Pancreas (tissue), 10 donors: Measurements from ENCODE around the gene ADGRB2. TPM values are rescaled to one million over a fixed set of nuclear protein-coding genes. Genes with fewer than 3 reads are reported as not detected.
A peak's percentile ranks its signal among the peaks of the same experiment; 100 is the strongest.

Experiments used
- ATAC-seq, 4 donors: fragments of 200-7000 bp; cut with Tn5 transposase; one replicate each; pipeline versions ENCODE4 v1.8.0 to v1.9.1; 2020; ENCODE audit warnings: mild to moderate bottlenecking in 4 of 4, moderate library complexity in 4 of 4
- DNase-seq, 6 donors: peaks; one replicate each; pipeline ENCODE4 v3.0.0-alpha.2; 2020
- FAIRE-seq: peaks from 2 replicates; lab custom pipeline; 2012; peaks lifted over from hg19 to GRCh38; lab: Jason Lieb, UNC
- H3K27ac ChIP-seq, 4 donors: fragments of 200-600 bp; sonication (generic); 1 replicate in 3 of 4; 2 replicates in 1 of 4; pipeline versions ENCODE4 v1.5.0 to v1.8.0; 2020
- H3K27me3 ChIP-seq, 4 donors: fragments of 200-600 bp; one replicate each; pipeline ENCODE4 v1.8.0; 2021
- H3K36me3 ChIP-seq, 3 donors: fragments of 200-600 bp; sonication (generic) in 1 of 3; one replicate each; pipeline versions ENCODE4 v1.5.0 to v1.8.0; 2020 to 2021
- H3K4me1 ChIP-seq, 3 donors: fragments of 200-600 bp; one replicate each; pipeline ENCODE4 v1.8.0; 2021
- H3K4me3 ChIP-seq, 4 donors: fragments of 200-600 bp; sonication (generic) in 2 of 4; one replicate each; pipeline versions ENCODE4 v1.5.0 to v1.8.0; 2020 to 2021
- H3K9me3 ChIP-seq, 4 donors: fragments of 200-600 bp; one replicate each; pipeline ENCODE4 v1.8.0; 2021
- CTCF ChIP-seq, 4 donors: fragments of 200-600 bp; sonication (generic) in 3 of 4; IDR thresholded peaks; one replicate each; pipeline versions ENCODE4 v1.5.0 to v1.8.0; 2021; ENCODE audit warnings: antibody characterized with exemption in 4 of 4
- WGBS, 2 donors: extraction: QIAGEN DNeasy Blood & Tissue Kit; methylation state at CpG; one replicate each; pipeline ENCODE4 v1.1.7; 2013; 5-methylcytosine and 5-hydroxymethylcytosine counted together
- intact Hi-C, 3 donors: fragments of 100-400 bp; cut with DNase I; formaldehyde crosslinking; loops; one replicate each; pipeline versions ENCODE4 v1.11.1 to v1.14.2; 2022
- polyA plus RNA-seq, 2 donors: library from polyadenylated mRNA; stranded (reverse); fragments of 200-250 nt; gene quantifications; one replicate each; pipeline ENCODE4 v1.2.3, GENCODE V29; 2013
- total RNA-seq, 6 donors: library from RNA; stranded (reverse); fragmentation: NEBNext Ultra II Directional in 4 of 6; extraction: Animal tissue kit (Norgen Biotek cat#: 25700) in 4 of 6; gene quantifications; one replicate each; pipeline versions ENCODE4 v1.2.1 to v1.2.4, GENCODE V29; 2021 to 2023
- donor health status: healthy with polysubstance abuse.
- donor health status: DM: no; HTN: no; CAD: no; lungs with moderate emphysema.
- donor health status: DM: no; HTN: no; CAD: no.
- donor health status: control.
- donor health status: control.
- donor health status: Bipolar disorder and iron deficiency.
- donor health status: DM: yes; HTN: yes; CAD: no.
- donor health status: DM: no; HTN: no; CAD: no.
- donor health status: DM: no; HTN: no; CAD: no.
- donor health status: DM: yes; HTN: yes; CAD: no.

ADGRB2 gene
- total and polyA plus RNA-seq, 8 donors = 0.12 to 1.3 (median 0.43) TPM

GRCh38 chr1:31762726-31763670 is 1.1 kb downstream of the ADGRB2 start:
- ATAC-seq (peak; percentile 62 to 84 (median 80)), DNase-seq (peak; percentile 55 to 88 (median 78)), FAIRE-seq (no peak)
- H3K27me3 ChIP-seq = peaks cover 0 to 8% (median 0%) of the 10 kb centered on the region in 4 donors
- no peaks in the 10 kb centered on the region for H3K36me3 ChIP-seq
- 1% methylated on average over 41 to 60 of the region's 60 CpGs for WGBS, 2 donors
- TF ChIP-seq CTCF (IDR thresholded peaks at IDR 0.05) = peak in 3 of 4 donors; percentile 52 to 59 (median 55)
- peak overlapping the region in 2 of 4 donors; percentile 44 to 49 for H3K4me3 ChIP-seq
- no peaks in the 10 kb centered on the region for H3K9me3 ChIP-seq
- no peak overlapping the region for H3K27ac ChIP-seq
- intact Hi-C loops = no loop called here
- peaks cover 0 to 6% (median 0%) of the 10 kb centered on the region in 3 donors for H3K4me1 ChIP-seq

GRCh38 chr1:31762323-31762722 is 1.8 kb downstream of the ADGRB2 start:
- peaks cover 0 to 6% (median 0%) of the 10 kb centered on the region in 3 donors for H3K4me1 ChIP-seq
- TF ChIP-seq CTCF (IDR thresholded peaks at IDR 0.05) = no peak
- no peak overlapping the region for H3K27ac ChIP-seq
- no peaks in the 10 kb centered on the region for H3K36me3 ChIP-seq
- no peaks in the 10 kb centered on the region for H3K9me3 ChIP-seq
- H3K27me3 ChIP-seq = peaks cover 0 to 8% (median 0%) of the 10 kb centered on the region in 4 donors
- DNase-seq (peak in 1 of 6 donors; percentile 64), FAIRE-seq (no peak), ATAC-seq (no peak)
- WGBS, 2 donors = 18 to 20% methylated on average over 7 of the region's 7 CpGs
- H3K4me3 ChIP-seq = no peak overlapping the region
- intact Hi-C loops = no loop called here

- 64 to 65% methylated on average over 6 of the region's 6 CpGs for WGBS, 2 donors
- Histone ChIP-seq H3K9me3 (no peaks in the 10 kb centered on the region), H3K27ac (no peak overlapping the region), H3K27me3 (peaks cover 0 to 8% (median 0%) of the 10 kb centered on the region in 4 donors), H3K4me3 (no peak overlapping the region), H3K4me1 (peaks cover 0 to 6% (median 0%) of the 10 kb centered on the region in 3 donors), H3K36me3 (no peaks in the 10 kb centered on the region)
- FAIRE-seq (no peak), DNase-seq (no peak), ATAC-seq (no peak)
- intact Hi-C loops = no loop called here
- no peak for TF ChIP-seq CTCF (IDR thresholded peaks at IDR 0.05)
Measured at GRCh38 chr1:31761883-31762282, 2.3 kb downstream of the ADGRB2 start.

- Histone ChIP-seq H3K4me1 (peaks cover 0 to 6% (median 0%) of the 10 kb centered on the region in 3 donors), H3K27ac (no peak overlapping the region), H3K9me3 (no peaks in the 10 kb centered on the region), H3K4me3 (peak overlapping the region in 3 of 4 donors; percentile 37 to 54 (median 52)), H3K36me3 (no peaks in the 10 kb centered on the region), H3K27me3 (peaks cover 0 to 8% (median 0%) of the 10 kb centered on the region in 4 donors)
- intact Hi-C loops = no loop called here
- TF ChIP-seq CTCF (IDR thresholded peaks at IDR 0.05) = no peak
- FAIRE-seq = no peak
- 4 to 6% methylated on average over 53 to 63 of the region's 63 CpGs for WGBS, 2 donors
- DNase-seq = peak; percentile 45 to 81 (median 68)
- ATAC-seq = peak; percentile 65 to 78 (median 73)
Measured at GRCh38 chr1:31760471-31761470, 3.4 kb downstream of the ADGRB2 start.
